Subcutaneous abdominal adipose tissue (tissue), 5 donors: Measurements from ENCODE around the gene TBCE.
A peak's percentile ranks its signal among the peaks of the same experiment; 100 is the strongest.

Experiments
- H3K27ac ChIP-seq: one replicate; pipeline ENCODE4 v1.7.0; 2013; ENCODE audit warnings: low read depth, mild to moderate bottlenecking, inconsistent platforms, low read length, moderate library complexity
- H3K27me3 ChIP-seq, 5 donors: one replicate each; pipeline ENCODE4 v1.7.0; 2013; ENCODE audit warnings: low read length in 5 of 5, inconsistent platforms in 1 of 5; ENCODE audit not compliant: control insufficient read depth in 5 of 5, insufficient read depth in 4 of 5
- H3K36me3 ChIP-seq, 5 donors: one replicate each; pipeline ENCODE4 v1.7.0; 2013; ENCODE audit warnings: low read length in 5 of 5; ENCODE audit not compliant: control insufficient read depth in 5 of 5, insufficient read depth in 5 of 5
- H3K4me1 ChIP-seq, 5 donors: one replicate each; pipeline ENCODE4 v1.7.0; 2013; ENCODE audit warnings: low read length in 5 of 5, mild to moderate bottlenecking in 3 of 5, moderate library complexity in 1 of 5; ENCODE audit not compliant: control insufficient read depth in 5 of 5, insufficient read depth in 5 of 5
- H3K4me3 ChIP-seq, 5 donors: one replicate each; pipeline ENCODE4 v1.7.0; 2013; ENCODE audit warnings: low read length in 5 of 5, low read depth in 1 of 5
- H3K9ac ChIP-seq, 5 donors: one replicate each; pipeline ENCODE4 v1.7.0; 2013; ENCODE audit warnings: low read length in 5 of 5, mild to moderate bottlenecking in 4 of 5, moderate library complexity in 3 of 5
- H3K9me3 ChIP-seq, 5 donors: one replicate each; pipeline ENCODE4 v1.7.0; 2013; ENCODE audit warnings: low read length in 5 of 5; ENCODE audit not compliant: control insufficient read depth in 5 of 5
- donor health status: healthy.
- donor health status: healthy.
- donor health status: healthy.
- donor health status: healthy.
- donor health status: healthy.

The TBCE gene

GRCh38 chr1:235407419-235407818 lies 40.2 kb downstream of the TBCE start:
- Histone ChIP-seq H3K27me3 (no peaks in the 10 kb centered on the region), H3K9me3 (no peaks in the 10 kb centered on the region), H3K4me3 (no peak overlapping the region), H3K27ac (no peak overlapping the region), H3K9ac (peak overlapping the region in 1 of 5 donors; percentile 16), H3K4me1 (peaks cover 0 to 16% (median 0%) of the 10 kb centered on the region in 5 donors), H3K36me3 (peaks cover 0 to 8% (median 3%) of the 10 kb centered on the region in 5 donors)

- peaks cover 0 to 16% (median 0%) of the 10 kb centered on the region in 5 donors for H3K4me1 ChIP-seq
- no peak overlapping the region for H3K27ac ChIP-seq
- H3K27me3 ChIP-seq: no peaks in the 10 kb centered on the region
- no peak overlapping the region for H3K9ac ChIP-seq
- peaks cover 0 to 3% (median 0%) of the 10 kb centered on the region in 5 donors for H3K36me3 ChIP-seq
- no peaks in the 10 kb centered on the region for H3K9me3 ChIP-seq
- no peak overlapping the region for H3K4me3 ChIP-seq
Observed at GRCh38 chr1:235408503-235408960, 41.3 kb downstream of the TBCE start.

- Histone ChIP-seq H3K27ac (no peak overlapping the region), H3K27me3 (no peaks in the 10 kb centered on the region), H3K4me3 (no peak overlapping the region), H3K4me1 (peaks cover 0 to 16% (median 0%) of the 10 kb centered on the region in 5 donors), H3K9me3 (no peaks in the 10 kb centered on the region), H3K9ac (no peak overlapping the region), H3K36me3 (peaks cover 0 to 3% (median under 1%) of the 10 kb centered on the region in 5 donors)
Observed at GRCh38 chr1:235409042-235409820, 42.0 kb downstream of the TBCE start.

GRCh38 chr1:235410467-235410866 lies 43.2 kb downstream of the TBCE start:
- Histone ChIP-seq H3K9ac (no peak overlapping the region), H3K4me1 (peaks cover 0 to 16% (median 0%) of the 10 kb centered on the region in 5 donors), H3K27ac (no peak overlapping the region), H3K9me3 (no peaks in the 10 kb centered on the region), H3K36me3 (peaks cover 3 to 10% (median 6%) of the 10 kb centered on the region in 5 donors), H3K27me3 (no peaks in the 10 kb centered on the region), H3K4me3 (no peak overlapping the region)

GRCh38 chr1:235411489-235412486 lies 44.6 kb downstream of the TBCE start:
- Histone ChIP-seq H3K27me3 (no peaks in the 10 kb centered on the region), H3K9ac (no peak overlapping the region), H3K4me1 (peaks cover 0 to 16% (median 2%) of the 10 kb centered on the region in 5 donors), H3K4me3 (no peak overlapping the region), H3K27ac (no peak overlapping the region), H3K36me3 (peaks cover 3 to 8% (median 5%) of the 10 kb centered on the region in 5 donors), H3K9me3 (no peaks in the 10 kb centered on the region)

- Histone ChIP-seq H3K27me3 (no peaks in the 10 kb centered on the region), H3K9ac (no peak overlapping the region), H3K27ac (no peak overlapping the region), H3K4me1 (peaks cover 0 to 9% (median 3%) of the 10 kb centered on the region in 5 donors), H3K9me3 (no peaks in the 10 kb centered on the region), H3K36me3 (peaks cover 3 to 14% (median 7%) of the 10 kb centered on the region in 5 donors), H3K4me3 (no peak overlapping the region)
Observed at GRCh38 chr1:235415008-235415904, 48.0 kb downstream of the TBCE start.

- H3K27me3 ChIP-seq: no peaks in the 10 kb centered on the region
- no peak overlapping the region for H3K27ac ChIP-seq
- peaks cover 3 to 14% (median 7%) of the 10 kb centered on the region in 5 donors for H3K36me3 ChIP-seq
- H3K9ac ChIP-seq: no peak overlapping the region
- no peak overlapping the region for H3K4me3 ChIP-seq
- H3K4me1 ChIP-seq: peaks cover 0 to 7% (median 2%) of the 10 kb centered on the region in 5 donors
- H3K9me3 ChIP-seq: no peaks in the 10 kb centered on the region
Observed at GRCh38 chr1:235416662-235417049, 49.4 kb downstream of the TBCE start.

GRCh38 chr1:235417086-235417697 lies 50.0 kb downstream of the TBCE start:
- Histone ChIP-seq H3K4me1 (peaks cover 0 to 7% (median 0%) of the 10 kb centered on the region in 5 donors), H3K36me3 (peaks cover 3 to 14% (median 7%) of the 10 kb centered on the region in 5 donors), H3K9ac (no peak overlapping the region), H3K9me3 (no peaks in the 10 kb centered on the region), H3K4me3 (no peak overlapping the region), H3K27ac (no peak overlapping the region), H3K27me3 (no peaks in the 10 kb centered on the region)

- Histone ChIP-seq H3K4me1 (peaks cover 0 to 2% (median 0%) of the 10 kb centered on the region in 5 donors), H3K4me3 (no peak overlapping the region), H3K9ac (no peak overlapping the region), H3K36me3 (peaks cover 0 to 7% (median 4%) of the 10 kb centered on the region in 5 donors), H3K27ac (no peak overlapping the region), H3K27me3 (no peaks in the 10 kb centered on the region), H3K9me3 (no peaks in the 10 kb centered on the region)
Observed at GRCh38 chr1:235421751-235422150, 54.5 kb downstream of the TBCE start.
